WTC11 (cell line): Measurements from ENCODE around the gene LDAH. TPM values are rescaled to one million over a fixed set of nuclear protein-coding genes. Genes with fewer than 3 reads are reported as not detected.
A peak's percentile ranks its signal among the peaks of the same experiment; 100 is the strongest.

Source experiments
- ATAC-seq: fragments of 200-7000 bp; cut with Tn5 transposase; 2 replicates; pipeline ENCODE4 v1.10.0; 2021; ENCODE audit warnings: mild to moderate bottlenecking, moderate library complexity
- CTCF ChIA-PET: fragments of 300-600 bp; sonication (Branson Sonifier 250); formaldehyde crosslinking; loops from one replicate; lab custom pipeline; 2021; ENCODE audit warnings: antibody characterized with exemption; lab: Charles Lee
- POLR2A ChIA-PET: fragments of 350-600 bp; sonication (Branson Sonifier 250); formaldehyde crosslinking; loops from one replicate; lab custom pipeline; 2021; ENCODE audit warnings: antibody characterized with exemption; lab: Charles Lee
- DNase-seq: peaks from one replicate; pipeline ENCODE4 v3.0.0; 2021; ENCODE audit warnings: low spot score
- H3K27ac Mint-ChIP-seq: 2 replicates; pipeline ENCODE4 v1.8.0; 2021; ENCODE audit warnings: mixed read lengths
- H3K27me3 Mint-ChIP-seq: 2 replicates; pipeline ENCODE4 v1.8.0; 2021; ENCODE audit warnings: low read depth, mild to moderate bottlenecking, moderate library complexity, mixed read lengths
- H3K36me3 Mint-ChIP-seq: 2 replicates; pipeline ENCODE4 v1.8.0; 2021; ENCODE audit warnings: mixed read lengths
- H3K4me1 Mint-ChIP-seq: 2 replicates; pipeline ENCODE4 v1.8.0; 2022; ENCODE audit warnings: mixed read lengths
- H3K4me3 Mint-ChIP-seq: 2 replicates; pipeline ENCODE4 v1.8.0; 2021; ENCODE audit warnings: mild to moderate bottlenecking, moderate library complexity, mixed read lengths
- H3K9me3 Mint-ChIP-seq: 2 replicates; pipeline ENCODE4 v1.8.0; 2021; ENCODE audit warnings: mixed read lengths
- ATF1 ChIP-seq: sonication (generic); formaldehyde crosslinking; IDR thresholded peaks from 2 replicates; pipeline ENCODE4 v1.8.1; 2023; ENCODE audit warnings: mild to moderate bottlenecking, moderate library complexity, missing genetic modification reagents
- CREB1 ChIP-seq: sonication (generic); formaldehyde crosslinking; IDR thresholded peaks from 2 replicates; pipeline ENCODE4 v1.8.0; 2023; ENCODE audit warnings: mild to moderate bottlenecking, missing genetic modification reagents
- CREM ChIP-seq: sonication (generic); formaldehyde crosslinking; IDR thresholded peaks from 2 replicates; pipeline ENCODE4 v1.8.1; 2022; ENCODE audit warnings: mild to moderate bottlenecking, missing genetic modification reagents, moderate library complexity
- CTCF ChIP-seq: fragments of 200-600 bp; IDR thresholded peaks from 2 replicates; pipeline ENCODE4 v1.8.0; 2022; ENCODE audit warnings: antibody characterized with exemption
- E2F4 ChIP-seq: sonication (generic); formaldehyde crosslinking; IDR thresholded peaks from 2 replicates; pipeline ENCODE4 v1.8.1; 2022; ENCODE audit warnings: low read depth, mild to moderate bottlenecking, moderate library complexity, missing genetic modification reagents, borderline replicate concordance
- E2F5 ChIP-seq: sonication (generic); formaldehyde crosslinking; IDR thresholded peaks from 2 replicates; pipeline ENCODE4 v1.8.1; 2022; ENCODE audit warnings: mild to moderate bottlenecking, moderate library complexity, missing genetic modification reagents
- ELF4 ChIP-seq: sonication (generic); formaldehyde crosslinking; IDR thresholded peaks from 2 replicates; pipeline ENCODE4 v1.8.1; 2022; ENCODE audit warnings: low read depth, mild to moderate bottlenecking, moderate library complexity, missing genetic modification reagents
- ESRRA ChIP-seq: sonication (generic); formaldehyde crosslinking; IDR thresholded peaks from 2 replicates; pipeline ENCODE4 v1.8.1; 2022; ENCODE audit warnings: mild to moderate bottlenecking, missing genetic modification reagents, borderline replicate concordance
- FOXP1 ChIP-seq: sonication (generic); formaldehyde crosslinking; IDR thresholded peaks from 2 replicates; pipeline ENCODE4 v1.8.0; 2022; ENCODE audit warnings: missing genetic modification reagents, mild to moderate bottlenecking, moderate library complexity, borderline replicate concordance
- IRF1 ChIP-seq: sonication (generic); formaldehyde crosslinking; IDR thresholded peaks from 2 replicates; pipeline ENCODE4 v1.8.0; 2023; ENCODE audit warnings: missing genetic modification reagents
- IRF2 ChIP-seq: sonication (generic); formaldehyde crosslinking; IDR thresholded peaks from 2 replicates; pipeline ENCODE4 v1.8.0; 2022; ENCODE audit warnings: low read depth, missing genetic modification reagents, borderline replicate concordance
- MLX ChIP-seq: sonication (generic); formaldehyde crosslinking; IDR thresholded peaks from 2 replicates; pipeline ENCODE4 v1.8.1; 2023; ENCODE audit warnings: mild to moderate bottlenecking, missing genetic modification reagents, moderate library complexity
- NR2C2 ChIP-seq: sonication (generic); formaldehyde crosslinking; IDR thresholded peaks from 2 replicates; pipeline ENCODE4 v1.8.0; 2022; ENCODE audit warnings: mild to moderate bottlenecking, missing genetic modification reagents
- NR3C1 ChIP-seq: sonication (generic); formaldehyde crosslinking; conservative IDR thresholded peaks from 2 replicates; pipeline ENCODE4 v1.8.1; 2023; ENCODE audit warnings: low read depth, mild to moderate bottlenecking, missing genetic modification reagents
- PREB ChIP-seq: sonication (generic); formaldehyde crosslinking; IDR thresholded peaks from 2 replicates; pipeline ENCODE4 v1.8.1; 2022; ENCODE audit warnings: mild to moderate bottlenecking, missing genetic modification reagents, moderate library complexity, borderline replicate concordance
- RELA ChIP-seq: sonication (generic); formaldehyde crosslinking; IDR thresholded peaks from 2 replicates; pipeline ENCODE4 v1.8.1; 2022; ENCODE audit warnings: missing genetic modification reagents, mild to moderate bottlenecking, borderline replicate concordance
- RORB ChIP-seq: fragments of 250-450 bp; sonication (Bioruptor Pico); IDR thresholded peaks from 2 replicates; pipeline ENCODE4 v1.9.0; 2021; ENCODE audit warnings: mild to moderate bottlenecking
- SMAD3 ChIP-seq: sonication (generic); formaldehyde crosslinking; IDR thresholded peaks from 2 replicates; pipeline ENCODE4 v1.8.0; 2022; ENCODE audit warnings: missing genetic modification reagents, mild to moderate bottlenecking, borderline replicate concordance
- SMAD4 ChIP-seq: sonication (generic); formaldehyde crosslinking; IDR thresholded peaks from 2 replicates; pipeline ENCODE4 v1.8.0; 2022; ENCODE audit warnings: mild to moderate bottlenecking, missing genetic modification reagents
- TP53 ChIP-seq: sonication (generic); formaldehyde crosslinking; IDR thresholded peaks from 2 replicates; pipeline ENCODE4 v1.8.1; 2023; ENCODE audit warnings: mild to moderate bottlenecking, missing genetic modification reagents
- USF1 ChIP-seq: sonication (generic); formaldehyde crosslinking; IDR thresholded peaks from 2 replicates; pipeline ENCODE4 v1.8.0; 2022; ENCODE audit warnings: mild to moderate bottlenecking, missing genetic modification reagents
- ZBTB21 ChIP-seq: sonication (generic); formaldehyde crosslinking; IDR thresholded peaks from 2 replicates; pipeline ENCODE4 v1.8.1; 2023; ENCODE audit warnings: mild to moderate bottlenecking, missing genetic modification reagents, borderline replicate concordance
- ZNF138 ChIP-seq: sonication (generic); formaldehyde crosslinking; conservative IDR thresholded peaks from 2 replicates; pipeline ENCODE4 v1.8.1; 2022; ENCODE audit warnings: mild to moderate bottlenecking, moderate library complexity, missing genetic modification reagents
- ZNF232 ChIP-seq: sonication (generic); formaldehyde crosslinking; IDR thresholded peaks from 2 replicates; pipeline ENCODE4 v1.8.0; 2022; ENCODE audit warnings: mild to moderate bottlenecking, missing genetic modification reagents
- total RNA-seq: library from RNA; stranded (reverse); gene quantifications from 3 replicates; pipeline ENCODE4 v1.2.3, GENCODE V29; 2021

Gene LDAH
- total RNA-seq, 1 experiment from 2014 or later = 20.5 TPM

GRCh38 chr2:20823917-20824316 lies 1.0 kb upstream of the LDAH start:
- DNase-seq (no peak), ATAC-seq (no peak)
- H3K4me1 Mint-ChIP-seq = peaks cover 6% of the 10 kb centered on the region; the same call in 1 of the 2 replicates
- no peak overlapping the region for H3K27ac Mint-ChIP-seq
- H3K27me3 Mint-ChIP-seq = peaks cover 14% of the 10 kb centered on the region
- 0 out of 2 replicates have a peak, but pooled peaks cover 5% of the 10 kb centered on the region for H3K9me3 Mint-ChIP-seq
- POLR2A ChIA-PET = interaction anchor here (1.3 kb wide), 1 partner anchor 56 kb away, joined by 4 read pairs; no protein-coding TSS in a partner anchor
- H3K36me3 Mint-ChIP-seq = peaks cover 3% of the 10 kb centered on the region; the same call in 1 of the 2 replicates
- H3K4me3 Mint-ChIP-seq = no peak overlapping the region
- CTCF ChIA-PET = interaction anchor here (0.8 to 2.9 kb wide), 3 partner anchors 43 to 162 kb away, joined by 3 to 13 read pairs (median 6); no protein-coding TSS in a partner anchor
- TF ChIP-seq E2F5 (CRISPR knock-in tag) (no peak), ELF4 (CRISPR knock-in tag) (no peak), CREB1 (CRISPR knock-in tag) (no peak), ATF1 (no peak), ZNF232 (no peak), MLX (CRISPR knock-in tag) (no peak), E2F4 (CRISPR knock-in tag) (no peak), ZNF138 (CRISPR knock-in tag) (no peak), ZBTB21 (CRISPR knock-in tag) (no peak)

- DNase-seq = no peak
Observed at GRCh38 chr2:20818820-20819219, 4.1 kb downstream of the LDAH start.

GRCh38 chr2:20815216-20815615 lies 7.7 kb downstream of the LDAH start:
- POLR2A ChIA-PET = no interaction called here
- DNase-seq = no peak
- Mint-ChIP-seq H3K4me1 (no peaks in the 10 kb centered on the region), H3K36me3 (no peaks in the 10 kb centered on the region), H3K9me3 (no peaks in the 10 kb centered on the region), H3K27me3 (no peaks in the 10 kb centered on the region), H3K4me3 (no peak overlapping the region), H3K27ac (peak overlapping the region; percentile 58; the same call in 1 of the 2 replicates)
- CTCF ChIA-PET = no interaction called here
- no peak for ATAC-seq
- no peak for TF ChIP-seq SMAD3 (CRISPR knock-in tag)
- no peak for TF ChIP-seq ESRRA (CRISPR knock-in tag)
- TF ChIP-seq RORB = no peak
- no peak for TF ChIP-seq RELA (CRISPR knock-in tag)
- no peak for TF ChIP-seq FOXP1 (CRISPR knock-in tag)
- no peak for TF ChIP-seq IRF2
- no peak for TF ChIP-seq ELF4 (CRISPR knock-in tag)
- TF ChIP-seq PREB (CRISPR knock-in tag) = no peak
- TF ChIP-seq TP53 (CRISPR knock-in tag) = no peak
- no peak for TF ChIP-seq CTCF
- no peak for TF ChIP-seq IRF1 (CRISPR knock-in tag)
- no peak for TF ChIP-seq SMAD4
- no peak for TF ChIP-seq CREM (CRISPR knock-in tag)

More at GRCh38 chr2:20818820-20819219, 4.1 kb downstream of the LDAH start:
- H3K36me3 Mint-ChIP-seq = peaks cover 3% of the 10 kb centered on the region; the same call in 1 of the 2 replicates
- TF ChIP-seq USF1 (no peak), NR2C2 (CRISPR knock-in tag) (no peak), NR3C1 (CRISPR knock-in tag) (no peak)
- TF ChIP-seq, all 79 proteins: peak for 0
- H3K27me3 Mint-ChIP-seq = 0 out of 2 replicates have a peak, but pooled peaks cover 4% of the 10 kb centered on the region
- H3K9me3 Mint-ChIP-seq = no peaks in the 10 kb centered on the region
- peaks cover 6% of the 10 kb centered on the region; the same call in 1 of the 2 replicates for H3K4me1 Mint-ChIP-seq
- no peak overlapping the region; the same call in 1 of the 2 replicates for H3K27ac Mint-ChIP-seq
- ChIA-PET POLR2A (no interaction called here), CTCF (no interaction called here)
- no peak overlapping the region for H3K4me3 Mint-ChIP-seq
- ATAC-seq = no peak
